HG03460 (cell line): ENCODE measurements around the gene PPARA.

Experiments
- ATAC-seq: cut with Tn5 transposase; IDR thresholded peaks from one replicate; pipeline ENCODE4 v1.9.1; 2021; ENCODE audit not compliant: unreplicated experiment

PPARA gene

GRCh38 chr22:46290121-46290842 lies 140.0 kb downstream of the PPARA start:
- no peak for ATAC-seq

GRCh38 chr22:46290843-46291785 lies 140.8 kb downstream of the PPARA start:
- no peak for ATAC-seq

- no peak for ATAC-seq
Measured at GRCh38 chr22:46292173-46292572, 141.8 kb downstream of the PPARA start.

GRCh38 chr22:46292732-46293131 lies 142.4 kb downstream of the PPARA start:
- ATAC-seq, result no peak
